Posterior cingulate gyrus (tissue), 11 donors: ENCODE measurements around the gene TOM1L1.

Experiments
- DNase-seq, 10 donors: peaks; one replicate each; pipeline versions ENCODE4 v3.0.0 to v3.0.0-alpha.2; 2020 to 2021; ENCODE audit warnings: mixed read lengths in 3 of 10
- intact Hi-C: fragments of 100-400 bp; cut with DNase I; formaldehyde crosslinking; loops from one replicate; pipeline ENCODE4 v1.15.1; 2023

TOM1L1 gene

DNA sequence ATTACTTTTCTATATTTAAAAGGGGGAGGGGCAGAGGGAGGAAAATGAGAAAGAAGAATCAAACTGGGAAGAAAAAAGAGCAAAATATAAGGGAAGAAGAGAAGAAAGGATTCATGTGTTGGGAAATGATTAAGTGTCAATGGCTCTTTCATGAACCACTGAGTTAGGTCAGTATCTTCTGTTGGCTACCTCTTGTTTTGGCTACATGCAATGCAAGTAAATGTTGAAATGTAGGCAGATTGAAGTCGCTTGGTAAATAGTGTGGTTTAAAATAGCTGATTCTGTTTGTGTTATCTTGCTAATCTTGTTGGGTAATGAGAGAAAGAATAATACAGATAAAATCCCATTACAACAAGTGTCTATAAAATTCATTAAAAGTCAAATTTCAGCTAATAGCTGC is 40.6 kb downstream of the TOM1L1 start:
- DNase-seq = no peak
- intact Hi-C loops = no loop called here

DNA sequence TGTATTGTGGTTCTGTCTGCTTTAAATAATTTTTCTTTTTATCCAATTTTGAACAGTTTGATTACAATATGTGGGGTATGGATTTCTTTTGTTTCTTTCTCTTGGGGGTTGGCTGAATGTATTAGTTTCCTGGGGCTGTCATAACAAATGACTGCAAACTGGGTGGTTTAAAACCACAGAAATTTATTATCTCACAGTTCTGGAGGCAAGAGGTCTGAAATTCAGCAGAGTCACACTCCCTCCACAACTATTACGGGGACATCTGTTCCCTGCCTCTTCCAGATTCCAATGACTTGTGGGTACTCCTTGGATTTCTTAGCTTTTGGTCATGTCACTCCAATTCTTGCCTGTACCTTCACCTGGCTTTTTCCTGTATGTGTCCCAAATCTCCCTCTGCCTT is 44.1 kb downstream of the TOM1L1 start:
- intact Hi-C loops = no loop called here
- DNase-seq = no peak

DNA sequence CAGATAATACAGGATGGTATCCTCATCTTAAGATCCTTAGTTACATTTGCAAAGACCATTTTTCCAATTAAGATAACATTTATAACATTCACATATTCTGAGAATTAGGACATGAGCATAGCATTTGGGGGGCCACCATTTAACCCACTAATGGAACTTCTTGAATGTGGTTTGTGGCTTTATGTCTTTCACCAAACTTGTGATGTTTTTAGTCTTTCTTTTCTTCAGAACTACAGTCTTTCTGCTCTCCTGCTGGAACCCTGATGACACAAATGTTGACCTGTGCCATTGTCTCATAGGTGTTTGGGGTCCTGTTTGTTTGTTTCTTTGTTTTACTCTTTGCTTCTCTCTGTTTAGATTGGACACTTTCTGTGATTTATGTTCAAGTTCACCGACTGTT is 44.6 kb downstream of the TOM1L1 start:
- DNase-seq = no peak

DNA sequence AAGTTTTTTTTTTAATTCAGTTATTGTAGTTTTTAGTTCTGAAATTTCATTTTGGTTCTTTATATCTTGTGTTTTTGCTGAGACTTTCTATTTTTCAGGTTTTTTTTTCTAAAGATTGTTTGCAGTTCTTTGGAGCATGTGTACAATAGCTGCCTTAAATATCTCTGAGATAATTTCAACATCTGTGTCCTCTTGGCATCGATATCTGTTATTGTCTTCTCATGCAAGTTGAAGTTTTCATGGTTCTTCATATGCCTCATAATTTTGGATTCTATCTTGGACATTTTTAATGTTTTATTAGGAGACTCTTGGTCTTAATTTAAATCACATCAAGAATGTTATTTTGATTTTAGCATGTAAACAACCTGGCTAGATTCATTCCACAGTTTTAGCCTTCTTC is 45.0 kb downstream of the TOM1L1 start:
- intact Hi-C loops = no loop called here
- DNase-seq = no peak

More for the DNA sequence above, 44.6 kb downstream of the TOM1L1 start:
- intact Hi-C loops = no loop called here

DNA sequence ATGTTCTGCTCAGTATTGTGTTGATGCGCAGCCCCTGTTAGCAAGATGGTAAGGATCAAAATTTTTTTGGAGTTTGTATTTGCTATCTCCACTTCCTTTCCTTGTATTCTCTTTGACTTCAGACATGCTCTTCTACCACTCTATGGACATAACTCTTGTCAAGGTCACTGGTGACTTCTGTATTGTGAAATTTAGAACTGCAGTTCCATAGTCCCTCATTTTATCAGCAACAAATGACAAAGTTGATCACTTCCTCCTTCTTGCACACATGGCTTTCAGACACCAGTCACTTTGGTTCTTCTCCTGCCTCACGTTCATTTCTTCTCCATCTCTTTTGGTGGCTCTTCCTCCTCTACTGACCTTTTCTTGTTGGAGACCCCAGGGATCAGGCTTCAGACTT is 46.7 kb downstream of the TOM1L1 start:
- no peak for DNase-seq
- intact Hi-C loops = no loop called here

DNA sequence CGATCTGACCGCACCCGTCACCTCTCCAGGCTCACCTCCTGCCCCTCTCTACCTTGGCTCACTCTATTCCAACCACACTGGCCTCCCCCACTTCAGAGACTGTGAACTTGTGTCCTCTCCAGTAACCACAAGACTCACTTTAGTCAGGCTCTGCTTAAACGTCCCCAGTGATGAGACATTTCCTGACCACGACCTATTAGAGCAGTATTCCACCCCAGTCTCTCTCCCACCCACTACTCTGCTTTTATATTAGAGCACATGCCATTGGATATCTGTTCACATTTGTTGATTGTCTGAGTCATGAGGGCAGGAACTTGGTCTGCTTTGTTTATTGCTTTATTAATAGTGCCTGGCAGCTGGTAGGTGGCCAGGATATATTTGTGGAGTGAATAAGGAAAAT is 47.7 kb downstream of the TOM1L1 start:
- intact Hi-C loops = no loop called here
- DNase-seq = no peak

DNA sequence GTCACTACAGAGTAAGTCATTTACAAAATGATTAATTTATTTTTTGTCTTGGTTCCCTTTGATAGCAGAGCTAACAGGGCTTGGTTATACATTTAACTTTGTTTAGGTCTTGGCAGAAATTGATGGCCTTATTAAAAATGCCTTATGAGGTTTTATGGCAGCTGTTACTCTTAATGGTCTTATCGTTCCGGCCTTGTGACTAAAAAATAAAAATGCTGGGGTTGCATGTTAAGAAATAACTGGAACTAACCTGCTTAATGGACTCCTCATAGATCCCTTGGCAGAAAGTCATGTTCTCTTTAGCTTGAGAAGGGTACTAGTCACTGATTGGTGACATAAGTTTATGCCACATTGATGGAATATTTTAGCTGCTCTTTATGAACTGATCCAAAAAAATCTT is 49.5 kb downstream of the TOM1L1 start:
- intact Hi-C loops = no loop called here
- no peak for DNase-seq

DNA sequence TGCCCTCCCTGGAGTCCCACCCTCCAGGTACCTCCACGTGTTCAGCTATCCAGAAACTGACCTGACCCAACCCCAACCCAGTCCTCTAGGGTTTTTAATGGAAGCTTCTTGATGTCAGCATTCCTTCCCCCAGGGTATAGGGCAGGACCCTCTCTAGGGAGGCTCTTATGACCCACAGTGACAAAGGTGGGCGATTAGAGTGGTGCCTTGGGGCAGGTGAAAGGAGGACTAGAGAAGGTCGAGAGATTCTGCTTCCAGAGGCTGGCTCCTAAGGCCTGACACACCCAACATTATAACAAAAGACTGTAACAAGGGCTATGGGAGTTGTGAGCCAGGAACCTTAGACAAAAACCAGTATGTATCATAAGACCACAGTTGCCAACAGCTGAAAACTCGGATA is 50.6 kb downstream of the TOM1L1 start:
- intact Hi-C loops = no loop called here
- no peak for DNase-seq

DNA sequence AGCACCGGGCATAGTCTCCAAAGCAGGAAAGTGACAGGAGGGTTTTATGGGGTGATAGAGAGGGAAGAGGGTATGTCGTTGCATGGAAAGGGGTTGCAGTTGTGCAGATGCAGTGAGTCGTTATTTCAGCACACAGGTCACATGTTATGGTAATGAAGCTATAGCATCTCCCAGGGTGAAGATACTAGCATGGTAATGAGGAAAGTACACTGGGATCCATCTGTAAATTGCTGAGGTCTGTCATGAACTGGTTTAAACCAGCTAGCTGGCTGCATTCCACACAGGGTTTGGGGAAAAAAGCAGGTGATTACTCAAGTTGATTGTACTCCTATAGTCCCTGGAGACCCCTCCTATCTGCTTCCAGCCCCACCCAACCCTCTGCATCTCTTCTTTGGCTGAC is 56.1 kb downstream of the TOM1L1 start:
- DNase-seq = no peak
- intact Hi-C loops = no loop called here

DNA sequence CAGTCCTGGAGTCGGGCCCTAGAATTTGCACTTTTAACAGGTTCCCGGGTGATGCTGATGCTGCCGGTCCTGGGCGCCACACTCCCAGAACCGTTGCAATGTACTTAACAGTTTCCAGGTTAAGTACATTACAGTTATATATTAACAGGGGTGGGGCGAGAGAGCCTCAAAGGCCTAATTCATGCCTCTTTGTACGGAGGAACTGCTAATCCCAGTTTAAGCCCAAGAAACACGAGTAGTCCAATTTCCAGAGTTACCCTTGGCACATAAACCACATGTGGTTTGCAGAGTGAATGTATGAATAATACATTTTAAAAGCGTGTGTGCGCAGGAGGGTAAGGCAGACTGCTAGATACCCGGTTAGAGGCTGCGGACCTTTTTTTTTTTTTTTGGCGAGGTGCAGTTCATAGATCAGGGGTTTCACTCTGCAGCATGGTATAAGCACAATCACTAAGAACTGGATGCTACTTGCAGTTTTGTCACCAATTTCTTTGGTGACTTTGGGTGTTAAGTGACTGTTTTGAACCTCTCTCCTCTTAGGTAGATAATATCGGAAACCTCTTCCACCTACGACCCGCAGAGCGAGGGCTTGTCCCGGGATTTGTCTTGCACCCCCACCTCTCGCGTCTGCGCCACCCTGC is 67.1 kb downstream of the TOM1L1 start:
- intact Hi-C loops = loop anchor here (2.0 to 5.0 kb wide), 2 partner anchors 67 to 270 kb away; partner anchors contain the start of gene TOM1L1
- DNase-seq = peak in 1 of 10 donors; percentile 92

DNA sequence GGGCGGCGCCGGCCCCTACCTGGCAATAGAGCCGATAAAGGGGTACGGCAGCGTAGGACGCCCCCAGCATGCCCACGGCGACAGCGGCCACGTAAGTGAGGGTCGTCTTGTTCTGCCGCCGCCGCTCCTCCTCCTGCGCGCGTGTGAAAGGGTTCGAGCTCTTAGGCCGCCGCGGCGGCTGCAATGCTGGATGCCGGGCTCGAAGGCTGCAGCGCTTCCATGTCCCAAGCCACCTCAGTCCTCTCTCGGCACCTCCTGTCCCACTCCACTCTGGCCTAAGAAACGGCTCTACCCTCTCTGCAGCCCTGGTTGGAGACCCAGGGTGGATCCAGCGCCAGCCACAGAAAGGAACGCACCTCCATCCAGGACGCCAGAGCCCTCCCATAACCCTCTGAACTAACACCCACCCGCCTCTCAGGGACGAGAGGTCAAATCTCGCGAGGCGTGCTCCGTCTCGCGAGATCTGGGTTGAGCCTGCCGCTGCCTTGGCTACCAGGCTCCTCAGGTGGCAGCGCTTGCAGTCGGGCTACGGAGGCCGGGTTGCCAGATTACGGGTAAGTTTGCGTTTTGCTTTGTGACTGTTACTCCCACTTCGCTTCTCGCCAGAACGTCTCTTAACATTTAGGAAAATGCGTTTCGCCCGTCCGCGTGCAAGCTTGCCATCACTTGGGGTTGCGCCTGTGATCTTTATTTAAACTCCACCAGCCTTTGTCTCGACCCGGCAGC is 67.8 kb downstream of the TOM1L1 start, which contains the start of the genes COX11 and STXBP4:
COX11 (minus strand) TSS at position 393 of the 726 bp plus-strand sequence; CDS start at position 385, 8 bp downstream.
STXBP4 (plus strand) TSS at position 504 of the 726 bp plus-strand sequence. CDS start 17,455 bp downstream, outside the sequence.
- intact Hi-C loops = loop anchor here (2.0 to 5.0 kb wide), 2 partner anchors 68 to 269 kb away; partner anchors contain the start of gene TOM1L1
- peak; percentile 87 to 99 (median 96) for DNase-seq

DNA sequence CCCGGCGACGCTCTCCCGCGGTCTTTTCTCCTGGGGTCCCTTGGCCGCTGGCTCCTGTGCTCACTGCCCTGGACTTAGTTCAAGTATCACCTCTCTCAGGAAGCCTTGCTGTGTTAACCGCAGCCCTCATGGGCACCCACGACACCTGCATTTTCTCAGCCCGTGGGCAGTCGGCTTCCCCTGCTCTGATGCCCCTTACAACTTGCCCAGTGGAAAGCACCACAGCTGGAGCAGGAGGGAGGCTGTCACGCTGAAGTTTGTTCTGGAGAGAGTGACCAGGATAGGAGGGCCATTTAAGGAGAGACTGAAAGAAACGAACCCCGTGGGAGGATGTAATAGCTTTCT is 68.3 kb downstream of the TOM1L1 start:
- DNase-seq = peak in 6 of 10 donors; percentile 8 to 80 (median 17)
- intact Hi-C loops = loop anchor here (2.0 to 5.0 kb wide), 2 partner anchors 68 to 268 kb away; partner anchors contain the start of gene TOM1L1

DNA sequence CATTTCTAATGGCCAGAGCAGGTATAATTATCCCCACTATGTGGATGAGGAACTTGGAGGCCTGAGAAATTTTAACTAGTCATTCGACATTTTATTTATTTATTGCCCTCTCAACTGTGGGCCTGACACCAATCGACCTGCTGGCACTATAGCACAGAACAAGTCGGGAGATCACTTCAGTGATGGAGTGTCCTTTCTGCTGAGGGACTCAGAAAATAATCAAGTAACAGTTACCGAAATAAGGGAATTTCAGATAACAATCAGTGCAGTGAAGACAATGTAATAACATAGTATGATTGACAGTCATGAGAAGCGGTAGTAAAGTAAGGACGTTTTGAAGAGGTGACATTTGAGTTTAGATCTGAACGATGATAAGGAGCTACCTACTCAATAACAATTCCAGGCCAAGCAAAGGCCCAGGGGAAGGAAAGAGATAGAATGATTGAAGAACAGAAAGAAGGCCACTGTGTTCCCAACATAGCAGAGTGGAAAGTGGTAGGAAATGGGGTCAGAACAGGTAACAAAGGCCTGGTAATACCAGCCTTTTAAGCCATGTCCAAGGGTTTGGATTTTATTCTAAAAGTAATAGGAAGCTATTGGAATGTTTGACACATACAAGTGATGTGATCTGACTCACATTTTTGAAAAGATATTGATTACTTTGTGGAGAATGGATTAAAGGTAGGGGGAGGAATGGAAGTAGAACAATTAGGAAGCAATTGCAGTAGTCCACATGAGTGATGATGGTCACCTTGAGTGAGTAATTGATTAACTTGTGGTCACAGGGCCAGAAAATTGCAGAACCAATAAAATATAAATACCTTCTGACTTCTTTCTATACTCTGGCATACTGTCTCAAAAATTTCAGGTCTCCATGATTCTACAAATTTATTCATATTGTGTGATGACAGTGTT is 69.3 kb downstream of the TOM1L1 start:
- intact Hi-C loops = loop anchor here (2.0 to 5.0 kb wide), 2 partner anchors 69 to 267 kb away; partner anchors contain the start of gene TOM1L1
- DNase-seq = no peak

DNA sequence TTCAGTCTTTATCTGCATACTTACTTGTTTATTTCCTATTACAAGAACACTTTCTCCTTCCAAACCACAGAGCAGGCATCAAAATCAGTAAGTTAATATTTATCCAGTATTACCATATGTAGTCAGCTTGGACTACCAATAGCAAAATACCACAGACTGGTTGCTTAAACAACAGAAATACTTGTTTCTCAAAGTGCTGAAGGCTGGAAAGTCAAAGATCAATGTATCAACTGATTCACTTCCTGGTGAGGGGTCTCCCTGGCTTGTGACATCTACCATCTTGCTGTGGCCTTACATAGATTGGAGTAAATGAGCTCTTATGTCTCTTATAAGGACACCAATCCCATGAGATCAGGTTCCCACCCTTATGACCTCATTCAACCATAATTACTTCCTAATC is 70.5 kb downstream of the TOM1L1 start:
- no peak for DNase-seq
- intact Hi-C loops = no loop called here

DNA sequence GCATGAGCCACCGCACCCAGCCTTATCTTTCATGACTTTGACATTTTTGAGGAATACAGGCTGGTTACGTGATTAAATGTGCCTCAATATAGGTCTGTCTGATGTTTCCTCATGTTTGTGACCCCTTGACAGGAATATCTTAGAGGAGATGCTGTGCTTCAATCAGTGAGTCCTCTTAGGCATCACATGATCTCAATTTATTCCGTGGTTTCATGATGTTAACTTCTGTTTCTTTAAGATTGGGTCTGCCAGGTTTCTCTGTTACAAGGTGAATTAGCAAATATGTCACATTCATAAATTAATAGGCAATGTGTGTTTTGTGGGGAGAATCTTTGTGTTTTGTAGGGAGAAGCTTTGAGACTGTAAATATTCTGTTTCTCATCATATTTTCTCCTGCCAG is 71.2 kb downstream of the TOM1L1 start:
- DNase-seq = no peak
- intact Hi-C loops = no loop called here

DNA sequence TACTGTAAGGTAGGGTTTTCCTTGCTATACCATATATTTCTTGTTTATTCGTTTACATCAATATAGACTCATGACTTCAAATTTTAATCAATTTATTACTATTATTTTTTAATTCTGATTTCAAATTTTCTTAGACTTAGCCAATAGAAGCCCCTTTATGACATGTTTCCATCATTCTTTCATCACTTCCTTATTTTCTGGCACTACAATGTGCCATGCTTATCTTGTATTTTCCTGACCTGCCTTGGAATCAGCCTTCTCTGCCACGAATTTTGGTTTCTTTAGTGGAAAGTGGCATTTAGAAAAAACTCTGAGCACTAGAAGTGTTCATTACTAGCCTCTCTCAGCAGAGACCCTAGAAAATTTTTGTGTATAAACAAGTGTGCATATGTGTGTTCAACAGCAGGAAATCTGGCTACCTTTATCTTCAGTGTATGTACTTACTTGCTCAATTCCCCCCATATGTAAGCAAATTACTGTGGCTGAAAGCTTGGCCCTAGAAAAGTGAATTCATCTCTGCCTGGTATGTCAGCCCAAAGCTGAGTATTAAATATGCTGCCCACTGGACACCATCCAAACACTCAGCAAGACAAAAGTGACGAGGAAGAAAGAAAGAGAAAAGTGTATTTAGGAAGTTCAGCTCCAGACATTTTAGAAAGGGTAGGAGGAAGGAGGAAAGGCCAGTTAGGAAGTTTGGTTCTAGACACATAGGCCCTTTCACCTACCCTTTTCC is 71.9 kb downstream of the TOM1L1 start:
- intact Hi-C loops = no loop called here
- no peak for DNase-seq

DNA sequence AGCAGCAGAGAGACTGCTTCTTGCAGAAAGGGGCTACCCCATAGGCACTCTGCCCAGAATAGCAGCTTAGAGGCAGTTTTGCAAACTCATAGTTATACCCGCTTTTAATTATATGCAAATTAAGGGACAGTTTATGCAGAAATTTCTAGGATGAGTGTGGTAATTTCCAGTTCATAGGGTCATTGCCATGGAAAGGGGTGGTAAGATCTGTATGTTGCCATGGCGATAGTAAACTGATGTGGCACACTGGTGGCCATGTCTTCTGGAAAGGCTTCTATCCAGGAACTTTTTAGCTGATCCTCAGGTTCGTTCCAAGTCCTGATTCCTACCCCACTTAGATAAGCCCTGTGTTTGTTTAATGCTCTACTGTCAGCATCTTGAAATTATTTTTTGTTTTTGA is 74.1 kb downstream of the TOM1L1 start:
- no peak for DNase-seq
- intact Hi-C loops = no loop called here

DNA sequence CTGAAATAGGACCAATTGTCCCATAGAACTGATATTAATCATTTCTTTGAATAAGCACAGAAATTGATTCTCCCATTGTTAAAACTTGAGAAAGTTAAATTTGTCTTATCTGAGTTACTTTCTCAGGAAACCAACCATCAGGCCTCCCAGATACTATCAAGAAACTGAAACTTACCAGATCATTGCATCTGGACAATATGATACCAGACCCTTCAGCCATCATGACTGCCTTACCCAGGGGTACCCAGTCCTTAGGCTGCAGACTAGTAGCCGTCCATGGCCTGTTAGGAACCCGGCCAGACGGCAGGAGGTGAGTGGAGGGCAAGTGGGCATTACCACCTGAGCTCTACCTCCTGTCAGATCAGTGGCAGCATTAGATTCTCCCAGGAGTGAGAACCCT is 75.7 kb downstream of the TOM1L1 start:
- intact Hi-C loops = no loop called here
- DNase-seq = peak in 1 of 10 donors; percentile 34

DNA sequence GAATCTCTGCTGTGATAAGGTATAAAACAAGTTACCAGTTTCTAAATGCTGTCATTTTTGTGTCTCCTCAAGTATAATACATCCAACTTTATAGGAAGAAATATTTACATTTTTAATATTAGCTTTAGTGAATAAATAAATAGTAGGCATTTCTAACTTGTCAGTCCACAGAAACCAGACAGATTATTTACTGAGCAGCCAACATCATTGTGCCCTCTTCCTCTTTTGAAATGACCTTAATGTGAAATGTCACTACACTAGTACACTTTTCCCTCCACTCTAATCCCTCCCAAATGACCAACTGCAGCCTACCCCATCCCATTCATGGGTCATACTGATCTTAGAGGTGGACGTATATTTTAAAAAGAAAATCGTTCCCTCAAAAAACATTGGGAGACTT is 77.1 kb downstream of the TOM1L1 start:
- no peak for DNase-seq
- intact Hi-C loops = no loop called here

DNA sequence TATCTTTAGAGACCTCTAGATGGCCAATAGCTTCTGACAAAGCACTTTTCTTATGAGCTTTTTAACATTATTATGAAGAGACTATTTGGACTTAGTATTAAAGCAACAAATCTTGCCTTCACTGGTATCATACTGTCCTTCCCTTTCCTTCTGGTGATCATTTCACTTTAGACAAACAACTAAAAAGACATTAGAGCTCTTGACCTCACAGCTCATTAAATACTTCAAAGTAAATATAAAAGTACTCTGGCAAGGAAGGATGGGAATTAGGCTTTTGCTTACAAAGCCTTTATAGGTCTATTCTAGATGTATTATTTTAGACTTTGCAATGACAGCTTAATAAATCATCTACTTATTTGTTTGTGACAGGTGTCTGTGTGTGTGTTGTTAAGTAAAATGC is 79.0 kb downstream of the TOM1L1 start:
- intact Hi-C loops = no loop called here
- DNase-seq = no peak
